ENCODE results near the gene SEC16A. TPM values are rescaled to one million over a fixed set of nuclear protein-coding genes. Genes with fewer than 3 reads are reported as not detected.
A peak's percentile ranks its signal among the peaks of the same experiment; 100 is the strongest.

Gene SEC16A
- total and polyA plus RNA-seq, 3 experiments from 2014 or later, result 42.9 to 78.0 (median 75.5) TPM

- Mint-ChIP-seq H3K36me3 (peaks cover 0 to 76% (median 4%) of the 10 kb centered on the region in 3 donors), H3K9me3 (no peaks in the 10 kb centered on the region), H3K4me1 (no peaks in the 10 kb centered on the region), H3K4me3 (no peak overlapping the region), H3K27me3 (no peaks in the 10 kb centered on the region), H3K27ac (peak overlapping the region in 1 of 8 donors; percentile 43)
- CTCF ChIA-PET, result no interaction called here
- Histone ChIP-seq H3K36me3 (ENCODE audit: insufficient read depth, low read length) (peaks cover 10% of the 10 kb centered on the region), H3K27ac (ENCODE audit: low read depth, low read length) (no peak overlapping the region), H3K9me3 (ENCODE audit: low read length) (no peaks in the 10 kb centered on the region), H3K4me3 (ENCODE audit: low read length) (no peak overlapping the region), H3K4me1 (ENCODE audit: insufficient read depth, low read length) (no peaks in the 10 kb centered on the region), H3K27me3 (ENCODE audit: insufficient read depth, low read length, poor library complexity, severe bottlenecking) (no peaks in the 10 kb centered on the region)
- DNase-seq, result no peak
- POLR2A ChIA-PET, result no interaction called here
These were observed 17.4 kb upstream of the SEC16A start for GRCh38 chr9:136499935-136500910.

- CTCF ChIA-PET, result no interaction called here
- Mint-ChIP-seq H3K27ac (no peak overlapping the region), H3K27me3 (no peaks in the 10 kb centered on the region)
These were observed 16.5 kb upstream of the SEC16A start for GRCh38 chr9:136499071-136499934.

GRCh38 chr9:136497916-136498695 is 15.3 kb upstream of the SEC16A start:
- Histone ChIP-seq H3K27ac (ENCODE audit: low read depth, low read length) (no peak overlapping the region), H3K36me3 (ENCODE audit: insufficient read depth, low read length) (peaks cover 10% of the 10 kb centered on the region), H3K27me3 (ENCODE audit: insufficient read depth, low read length, poor library complexity, severe bottlenecking) (no peaks in the 10 kb centered on the region), H3K4me3 (ENCODE audit: low read length) (no peak overlapping the region), H3K4me1 (ENCODE audit: insufficient read depth, low read length) (no peaks in the 10 kb centered on the region), H3K9me3 (ENCODE audit: low read length) (no peaks in the 10 kb centered on the region)
- H3K36me3 Mint-ChIP-seq, result peaks cover 0 to 63% (median 4%) of the 10 kb centered on the region in 3 donors
- H3K4me3 Mint-ChIP-seq, result no peak overlapping the region
- ChIA-PET POLR2A (no interaction called here), CTCF (no interaction called here)
- H3K4me1 Mint-ChIP-seq, result no peaks in the 10 kb centered on the region
- H3K9me3 Mint-ChIP-seq, result no peaks in the 10 kb centered on the region
- H3K27ac Mint-ChIP-seq, result no peak overlapping the region
- no peak for DNase-seq
- H3K27me3 Mint-ChIP-seq, result no peaks in the 10 kb centered on the region

More at GRCh38 chr9:136499071-136499934, 16.5 kb upstream of the SEC16A start:
- H3K4me1 ChIP-seq (ENCODE audit: insufficient read depth, low read length), result no peaks in the 10 kb centered on the region
- no peaks in the 10 kb centered on the region for H3K4me1 Mint-ChIP-seq
- H3K27ac ChIP-seq (ENCODE audit: low read depth, low read length), result no peak overlapping the region
- H3K9me3 ChIP-seq (ENCODE audit: low read length), result no peaks in the 10 kb centered on the region
- H3K4me3 Mint-ChIP-seq, result no peak overlapping the region
- H3K36me3 Mint-ChIP-seq, result peaks cover 0 to 73% (median 4%) of the 10 kb centered on the region in 3 donors
- no peak overlapping the region for H3K4me3 ChIP-seq (ENCODE audit: low read length)
- DNase-seq, result no peak
- POLR2A ChIA-PET, result no interaction called here
- H3K36me3 ChIP-seq (ENCODE audit: insufficient read depth, low read length), result peaks cover 10% of the 10 kb centered on the region
- no peaks in the 10 kb centered on the region for H3K9me3 Mint-ChIP-seq
- H3K27me3 ChIP-seq (ENCODE audit: insufficient read depth, low read length, poor library complexity, severe bottlenecking), result no peaks in the 10 kb centered on the region

DNA sequence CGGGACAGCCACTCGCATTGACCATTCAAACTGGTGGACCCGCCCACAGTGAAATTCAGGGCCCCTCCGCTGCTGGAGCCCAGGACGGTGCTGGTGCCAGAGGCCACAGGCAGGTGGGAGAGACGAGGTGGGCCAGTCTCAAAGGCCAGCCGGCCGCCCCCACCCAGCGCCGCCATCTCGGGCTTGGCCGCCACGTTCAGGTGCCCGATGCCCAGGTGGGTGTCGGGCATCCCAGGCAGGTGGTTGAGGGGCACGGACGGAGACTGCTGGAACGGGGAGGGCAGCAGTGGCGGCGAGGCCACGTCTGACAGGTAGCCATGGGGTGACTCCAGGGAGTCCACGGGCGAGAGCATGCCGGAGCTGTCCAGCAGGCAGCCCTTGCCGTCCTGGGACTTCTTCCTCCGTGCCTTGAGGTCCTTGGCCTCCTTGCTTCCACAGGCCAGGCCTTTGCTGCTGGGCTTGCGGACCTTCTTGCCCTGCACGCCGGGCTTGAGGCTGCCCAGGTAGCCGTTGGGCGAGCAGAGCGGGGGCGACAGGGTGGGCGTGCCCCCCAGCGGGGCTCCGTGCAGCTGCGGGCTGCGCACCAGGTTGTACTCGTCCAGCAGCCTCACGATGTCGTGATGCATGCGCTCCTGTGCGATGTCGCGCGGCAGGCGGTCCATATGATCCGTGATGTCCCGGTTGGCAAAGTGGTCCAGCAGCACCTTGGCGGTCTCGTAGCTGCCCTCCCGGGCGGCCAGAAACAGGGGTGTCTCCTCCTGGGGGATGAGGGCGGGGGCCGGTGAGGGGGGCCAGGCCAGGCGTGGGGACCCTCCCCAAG is 14.2 kb upstream of the SEC16A start:
- Histone ChIP-seq H3K36me3 (ENCODE audit: insufficient read depth, low read length) (peaks cover 10% of the 10 kb centered on the region), H3K9me3 (ENCODE audit: low read length) (no peaks in the 10 kb centered on the region), H3K4me1 (ENCODE audit: insufficient read depth, low read length) (no peaks in the 10 kb centered on the region), H3K4me3 (ENCODE audit: low read length) (no peak overlapping the region), H3K27ac (ENCODE audit: low read depth, low read length) (no peak overlapping the region), H3K27me3 (ENCODE audit: insufficient read depth, low read length, poor library complexity, severe bottlenecking) (no peaks in the 10 kb centered on the region)
- Mint-ChIP-seq H3K36me3 (peaks cover 0 to 56% (median 1%) of the 10 kb centered on the region in 3 donors), H3K9me3 (no peaks in the 10 kb centered on the region), H3K27ac (no peak overlapping the region), H3K27me3 (no peaks in the 10 kb centered on the region), H3K4me3 (no peak overlapping the region), H3K4me1 (no peaks in the 10 kb centered on the region)
- CTCF ChIA-PET, result no interaction called here
- POLR2A ChIA-PET, result no interaction called here
- no peak for DNase-seq

DNA sequence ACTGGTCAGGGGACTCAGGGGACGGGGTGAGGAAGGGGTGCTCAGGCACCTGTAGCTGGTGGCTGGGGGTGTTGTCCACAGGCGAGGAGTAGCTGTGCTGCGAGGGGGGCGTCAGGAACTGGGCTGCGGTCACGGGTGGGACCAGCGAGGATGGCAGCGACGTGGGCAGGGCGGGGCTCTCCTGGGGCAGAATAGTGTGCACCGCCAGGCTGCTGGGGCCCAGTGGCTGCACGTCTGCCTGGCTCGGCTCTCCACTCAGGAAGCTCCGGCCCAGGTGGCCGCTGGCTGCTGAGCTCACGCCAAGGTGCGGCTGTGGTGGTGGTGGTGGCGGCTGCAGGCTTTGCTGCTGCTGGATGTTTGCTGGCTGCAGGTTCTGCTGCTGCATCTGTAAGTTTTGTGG is 13.3 kb upstream of the SEC16A start:
- H3K4me1 Mint-ChIP-seq, result no peaks in the 10 kb centered on the region
- H3K27me3 Mint-ChIP-seq, result no peaks in the 10 kb centered on the region
- H3K4me3 Mint-ChIP-seq, result no peak overlapping the region
- H3K36me3 Mint-ChIP-seq, result peaks cover 0 to 51% (median 0%) of the 10 kb centered on the region in 3 donors
- no peak overlapping the region for H3K27ac Mint-ChIP-seq
- DNase-seq, result no peak
- no peaks in the 10 kb centered on the region for H3K27me3 ChIP-seq (ENCODE audit: insufficient read depth, low read length, poor library complexity, severe bottlenecking)
- H3K4me3 ChIP-seq (ENCODE audit: low read length), result no peak overlapping the region
- no peaks in the 10 kb centered on the region for H3K9me3 Mint-ChIP-seq
- no peaks in the 10 kb centered on the region for H3K9me3 ChIP-seq (ENCODE audit: low read length)
- peaks cover 10% of the 10 kb centered on the region for H3K36me3 ChIP-seq (ENCODE audit: insufficient read depth, low read length)
- H3K4me1 ChIP-seq (ENCODE audit: insufficient read depth, low read length), result no peaks in the 10 kb centered on the region
- ChIA-PET POLR2A (no interaction called here), CTCF (no interaction called here)
- no peak overlapping the region for H3K27ac ChIP-seq (ENCODE audit: low read depth, low read length)

DNA sequence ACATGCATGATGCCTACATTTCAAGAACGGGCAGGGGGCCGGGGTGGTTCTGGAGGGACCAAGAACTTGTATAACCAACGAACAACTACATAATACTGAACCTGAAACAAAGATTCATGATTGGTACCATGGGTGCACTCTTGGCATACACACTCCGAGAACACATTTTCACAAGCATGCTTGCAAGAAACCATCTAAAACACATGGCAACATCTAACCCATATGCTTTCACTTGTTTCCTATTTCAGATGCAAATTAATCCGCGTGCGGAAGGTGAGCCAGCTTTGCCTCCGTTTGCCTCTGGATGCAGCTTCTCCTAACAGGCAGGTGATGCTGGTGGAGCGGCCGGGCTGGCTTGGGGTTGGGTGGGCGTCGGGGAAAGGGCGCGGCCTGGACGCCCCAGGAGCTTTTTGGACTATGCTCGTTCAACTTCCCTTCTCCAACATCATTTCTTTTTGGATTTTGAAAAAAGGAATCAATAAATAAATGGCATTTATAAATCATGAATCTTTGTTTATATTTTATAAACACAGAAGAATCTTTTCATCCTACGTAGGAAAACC is 12.5 kb upstream of the SEC16A start:
- no peaks in the 10 kb centered on the region for H3K9me3 Mint-ChIP-seq
- DNase-seq, result no peak
- H3K4me1 ChIP-seq (ENCODE audit: insufficient read depth, low read length), result no peaks in the 10 kb centered on the region
- H3K27ac Mint-ChIP-seq, result peak overlapping the region in 1 of 8 donors; percentile 40
- H3K27ac ChIP-seq (ENCODE audit: low read depth, low read length), result no peak overlapping the region
- H3K9me3 ChIP-seq (ENCODE audit: low read length), result no peaks in the 10 kb centered on the region
- H3K4me3 Mint-ChIP-seq, result no peak overlapping the region
- ChIA-PET CTCF (interaction anchor here (1.0 kb wide), 1 partner anchor 10 kb away, joined by 4 read pairs; no protein-coding TSS in a partner anchor), POLR2A (no interaction called here)
- H3K36me3 ChIP-seq (ENCODE audit: insufficient read depth, low read length), result peaks cover 10% of the 10 kb centered on the region
- no peak overlapping the region for H3K4me3 ChIP-seq (ENCODE audit: low read length)
- no peaks in the 10 kb centered on the region for H3K4me1 Mint-ChIP-seq
- no peaks in the 10 kb centered on the region for H3K27me3 ChIP-seq (ENCODE audit: insufficient read depth, low read length, poor library complexity, severe bottlenecking)
- no peaks in the 10 kb centered on the region for H3K27me3 Mint-ChIP-seq
- H3K36me3 Mint-ChIP-seq, result peaks cover 0 to 45% (median 0%) of the 10 kb centered on the region in 3 donors

Data from CD8-positive, alpha-beta memory T cell (primary cell).